Measurements from ENCODE around the gene ZNF672. TPM values are rescaled to one million over a fixed set of nuclear protein-coding genes. Genes with fewer than 3 reads are reported as not detected.

The ZNF672 gene
- total RNA-seq, 1 experiment from 2014 or later = 27.6 TPM

DNA sequence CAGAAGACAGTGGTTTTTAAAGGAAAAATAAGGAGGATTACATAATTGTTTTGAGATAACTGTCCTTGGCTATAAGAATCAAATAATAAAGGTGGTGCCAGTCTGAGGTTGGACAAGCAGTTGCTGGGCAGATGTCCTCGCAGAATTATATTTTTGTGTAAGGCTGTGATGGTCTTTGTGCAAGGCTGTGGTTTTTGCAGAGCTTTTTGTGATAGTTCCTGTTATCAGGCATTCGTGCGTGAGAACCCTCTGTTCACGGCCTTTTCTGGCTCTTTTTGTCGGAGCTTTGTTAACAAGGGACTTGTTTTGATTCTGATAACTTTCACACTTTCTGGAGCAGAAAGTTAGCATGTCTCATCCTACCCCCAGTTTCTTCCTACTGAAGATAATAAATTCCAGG is 45.7 kb upstream of the ZNF672 start:
- ChIA-PET CTCF (no interaction called here), RAD21 (ENCODE audit: low non-redundant PET in 1 of 2, low total read pairs in 2 of 2, uncharacterized antibody in 2 of 2, unreplicated experiment in 2 of 2) (no interaction called here), POLR2A (no interaction called here)
- Histone ChIP-seq H4K20me1 (ENCODE audit: insufficient read depth) (no peaks in the 10 kb centered on the region), H3K9me2 (ENCODE audit: insufficient read depth) (no peaks in the 10 kb centered on the region), H3K79me2 (ENCODE audit: insufficient read depth, low read length) (no peaks in the 10 kb centered on the region), H3K4me2 (ENCODE audit: low read length) (no peak overlapping the region), H3K9ac (ENCODE audit: low read length) (no peak overlapping the region), H3K9me3 (ENCODE audit: control insufficient read depth in 1 of 2, insufficient read depth in 1 of 2, low read depth in 1 of 2, low read length in 2 of 2) (no peaks in the 10 kb centered on the region), H3K27ac (ENCODE audit: low read depth, low read length) (no peak overlapping the region), H3K27me3 (ENCODE audit: insufficient read depth, low read length) (no peaks in the 10 kb centered on the region), H3K4me3 (replicated peaks in 1 of 2; ENCODE audit: low read depth in 1 of 2, low read length in 2 of 2) (no peak overlapping the region), H2AFZ (ENCODE audit: low read depth, low read length, poor library complexity, severe bottlenecking) (no peak overlapping the region), H3K36me3 (ENCODE audit: control insufficient read depth in 1 of 2, insufficient read depth in 2 of 2, low read length in 2 of 2) (no peaks in the 10 kb centered on the region), H3K4me1 (ENCODE audit: control insufficient read depth in 1 of 2, insufficient read depth in 2 of 2, low read length in 2 of 2) (no peaks in the 10 kb centered on the region)
- intact Hi-C loops (cut with micrococcal nuclease) = no loop called here
- TF ChIP-seq POLR2A (IDR thresholded peaks at IDR 0.05; ENCODE audit: borderline replicate concordance, extremely low read depth, insufficient read depth, insufficient read length) (no peak), CBX3 (IDR thresholded peaks at IDR 0.05; ENCODE audit: low read depth) (no peak), EZH2 (IDR thresholded peaks at IDR 0.05) (no peak), POLR2AphosphoS5 (IDR thresholded peaks at IDR 0.05; ENCODE audit: low read depth, low read length) (no peak), SRF (IDR thresholded peaks at IDR 0.05; ENCODE audit: low read depth) (no peak), JUND (IDR thresholded peaks at IDR 0.05) (no peak), CEBPB (IDR thresholded peaks at IDR 0.05; ENCODE audit: low read depth) (no peak)
- TF ChIP-seq, protein P1, sequence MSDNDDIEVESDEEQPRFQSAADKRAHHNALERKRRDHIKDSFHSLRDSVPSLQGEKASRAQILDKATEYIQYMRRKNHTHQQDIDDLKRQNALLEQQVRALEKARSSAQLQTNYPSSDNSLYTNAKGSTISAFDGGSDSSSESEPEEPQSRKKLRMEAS (IDR thresholded peaks at IDR 0.05) = no peak
- TF ChIP-seq, protein P2, sequence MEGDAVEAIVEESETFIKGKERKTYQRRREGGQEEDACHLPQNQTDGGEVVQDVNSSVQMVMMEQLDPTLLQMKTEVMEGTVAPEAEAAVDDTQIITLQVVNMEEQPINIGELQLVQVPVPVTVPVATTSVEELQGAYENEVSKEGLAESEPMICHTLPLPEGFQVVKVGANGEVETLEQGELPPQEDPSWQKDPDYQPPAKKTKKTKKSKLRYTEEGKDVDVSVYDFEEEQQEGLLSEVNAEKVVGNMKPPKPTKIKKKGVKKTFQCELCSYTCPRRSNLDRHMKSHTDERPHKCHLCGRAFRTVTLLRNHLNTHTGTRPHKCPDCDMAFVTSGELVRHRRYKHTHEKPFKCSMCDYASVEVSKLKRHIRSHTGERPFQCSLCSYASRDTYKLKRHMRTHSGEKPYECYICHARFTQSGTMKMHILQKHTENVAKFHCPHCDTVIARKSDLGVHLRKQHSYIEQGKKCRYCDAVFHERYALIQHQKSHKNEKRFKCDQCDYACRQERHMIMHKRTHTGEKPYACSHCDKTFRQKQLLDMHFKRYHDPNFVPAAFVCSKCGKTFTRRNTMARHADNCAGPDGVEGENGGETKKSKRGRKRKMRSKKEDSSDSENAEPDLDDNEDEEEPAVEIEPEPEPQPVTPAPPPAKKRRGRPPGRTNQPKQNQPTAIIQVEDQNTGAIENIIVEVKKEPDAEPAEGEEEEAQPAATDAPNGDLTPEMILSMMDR (IDR thresholded peaks at IDR 0.05 in 2 of 3, conservative IDR thresholded peaks at IDR 0.05 in 1 of 3; ENCODE audit: borderline replicate concordance in 1 of 3, insufficient read depth in 1 of 3, low read depth in 2 of 3, low read length in 2 of 3) = no peak
- TF ChIP-seq, protein P3, sequence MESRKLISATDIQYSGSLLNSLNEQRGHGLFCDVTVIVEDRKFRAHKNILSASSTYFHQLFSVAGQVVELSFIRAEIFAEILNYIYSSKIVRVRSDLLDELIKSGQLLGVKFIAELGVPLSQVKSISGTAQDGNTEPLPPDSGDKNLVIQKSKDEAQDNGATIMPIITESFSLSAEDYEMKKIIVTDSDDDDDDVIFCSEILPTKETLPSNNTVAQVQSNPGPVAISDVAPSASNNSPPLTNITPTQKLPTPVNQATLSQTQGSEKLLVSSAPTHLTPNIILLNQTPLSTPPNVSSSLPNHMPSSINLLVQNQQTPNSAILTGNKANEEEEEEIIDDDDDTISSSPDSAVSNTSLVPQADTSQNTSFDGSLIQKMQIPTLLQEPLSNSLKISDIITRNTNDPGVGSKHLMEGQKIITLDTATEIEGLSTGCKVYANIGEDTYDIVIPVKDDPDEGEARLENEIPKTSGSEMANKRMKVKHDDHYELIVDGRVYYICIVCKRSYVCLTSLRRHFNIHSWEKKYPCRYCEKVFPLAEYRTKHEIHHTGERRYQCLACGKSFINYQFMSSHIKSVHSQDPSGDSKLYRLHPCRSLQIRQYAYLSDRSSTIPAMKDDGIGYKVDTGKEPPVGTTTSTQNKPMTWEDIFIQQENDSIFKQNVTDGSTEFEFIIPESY (IDR thresholded peaks at IDR 0.05; ENCODE audit: extremely low read depth, insufficient replicate concordance, low read length) = no peak
- ATAC-seq (no peak), DNase-seq (ENCODE audit: low read depth, low spot score) (no peak)
- no TSS peak for BruUV-seq (replicated peaks)
